GM15510 (cell line): ENCODE data around the gene GALNS.

Experiments used
- POLR2A ChIP-seq: IDR thresholded peaks from 3 replicates; pipeline ENCODE4 v1.6.1; 2011; ENCODE audit warnings: borderline replicate concordance; ENCODE audit not compliant: insufficient read length; ENCODE audit errors: extremely low read depth

GALNS gene

GRCh38 chr16:88881007-88881615 lies 24.4 kb upstream of the GALNS start:
- TF ChIP-seq POLR2A = no peak

DNA sequence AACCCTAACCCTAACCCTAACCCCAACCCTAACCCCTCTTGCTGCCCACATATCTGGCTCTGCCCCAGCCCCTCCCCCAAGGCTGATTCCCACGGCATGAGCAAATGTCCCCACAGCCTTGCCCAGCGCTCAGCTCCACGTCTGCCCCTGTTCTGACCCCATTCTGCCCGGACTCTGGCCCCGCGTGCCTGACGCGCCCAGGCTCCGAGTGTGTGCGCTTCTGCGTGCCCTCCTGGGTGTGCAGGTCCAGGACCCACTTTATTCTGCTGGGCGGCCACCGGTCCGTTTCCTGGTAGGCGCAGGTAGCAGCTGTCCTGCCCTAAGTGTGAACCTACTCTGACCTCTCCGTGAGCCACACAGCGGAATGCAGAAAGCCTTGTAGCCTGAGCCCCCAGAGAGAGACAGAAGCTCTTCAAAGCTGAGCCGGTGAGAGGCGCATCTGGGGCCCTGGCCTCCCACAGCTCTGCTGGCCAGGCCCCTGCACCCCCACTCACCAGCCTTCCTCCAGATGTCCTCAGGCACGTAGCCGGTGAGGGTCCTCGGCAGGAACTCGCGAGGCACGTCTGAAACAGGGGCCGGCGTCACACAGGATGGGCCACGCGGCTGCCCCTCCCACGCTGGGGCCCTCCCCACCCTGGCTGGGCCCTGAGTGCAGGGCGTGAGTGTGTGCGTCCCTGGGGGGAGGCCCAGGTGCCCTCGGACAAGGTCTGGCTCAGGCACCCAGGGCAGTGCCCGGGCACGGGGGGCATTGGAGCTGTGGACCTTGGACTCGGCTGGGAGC lies 23.7 kb upstream of the GALNS start:
- no peak for TF ChIP-seq POLR2A

- no peak for TF ChIP-seq POLR2A
Observed at GRCh38 chr16:88879788-88880055, 23.0 kb upstream of the GALNS start.

GRCh38 chr16:88878967-88879787 lies 22.4 kb upstream of the GALNS start:
- no peak for TF ChIP-seq POLR2A

DNA sequence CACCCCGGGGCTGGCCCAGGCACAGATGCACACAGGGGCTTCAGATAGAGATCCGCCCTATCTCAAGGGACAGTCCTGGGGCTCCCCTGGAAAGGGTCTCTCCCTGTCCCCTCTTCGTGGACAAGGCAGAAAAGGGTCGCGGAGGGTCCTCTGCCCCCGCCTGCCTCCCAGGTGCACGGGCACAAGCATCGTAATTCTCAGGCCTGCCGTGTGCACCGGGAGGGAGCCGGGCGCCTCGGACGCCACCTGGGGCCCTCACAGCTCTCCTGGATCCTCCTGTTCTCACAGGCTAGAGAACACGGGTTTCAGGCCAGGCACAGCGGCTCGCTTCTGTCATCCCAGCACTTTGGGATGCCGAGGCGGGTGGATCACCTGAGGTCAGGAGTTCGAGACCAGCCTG lies 21.6 kb upstream of the GALNS start:
- no peak for TF ChIP-seq POLR2A

DNA sequence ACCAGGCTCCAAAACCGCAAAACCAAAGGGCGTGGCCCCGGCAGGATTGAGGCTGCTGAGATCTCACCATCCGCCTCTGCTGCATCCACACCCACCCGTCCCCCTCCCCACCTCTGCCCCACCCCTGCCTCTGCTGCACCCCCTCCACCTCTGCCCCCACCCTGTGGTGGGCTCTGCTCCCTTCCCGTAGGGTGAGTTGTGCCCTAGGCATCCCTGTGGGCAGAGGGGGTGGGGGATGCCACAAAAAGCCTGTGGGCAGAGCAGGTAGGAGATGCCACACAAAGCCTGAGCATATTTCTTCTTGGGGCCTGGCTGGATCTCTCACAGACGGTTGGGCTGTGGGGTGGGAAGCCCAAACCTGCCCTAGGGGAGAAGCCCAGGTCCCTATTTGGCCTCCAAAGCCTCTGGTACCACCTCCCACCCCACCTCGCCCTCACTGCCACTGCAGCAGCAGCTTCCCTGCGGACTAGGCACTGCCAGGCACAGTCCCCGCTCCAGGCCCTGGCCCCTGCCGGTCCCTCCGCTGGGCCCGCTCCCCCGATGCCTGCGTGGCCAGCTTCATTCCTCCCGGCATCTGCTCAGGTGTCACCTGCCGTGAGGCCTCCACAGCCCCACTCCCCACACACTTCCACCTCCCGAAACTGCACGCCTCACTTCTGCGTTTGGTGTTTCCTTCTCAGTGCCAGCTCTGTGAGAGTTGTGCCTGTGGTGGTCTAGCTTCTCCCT lies 21.0 kb upstream of the GALNS start:
- no peak for TF ChIP-seq POLR2A

GRCh38 chr16:88876942-88877526 lies 20.3 kb upstream of the GALNS start:
- TF ChIP-seq POLR2A = no peak

GRCh38 chr16:88875703-88876234 lies 19.0 kb upstream of the GALNS start:
- no peak for TF ChIP-seq POLR2A

- TF ChIP-seq POLR2A = no peak
Observed at GRCh38 chr16:88874938-88875599, 18.3 kb upstream of the GALNS start.

DNA sequence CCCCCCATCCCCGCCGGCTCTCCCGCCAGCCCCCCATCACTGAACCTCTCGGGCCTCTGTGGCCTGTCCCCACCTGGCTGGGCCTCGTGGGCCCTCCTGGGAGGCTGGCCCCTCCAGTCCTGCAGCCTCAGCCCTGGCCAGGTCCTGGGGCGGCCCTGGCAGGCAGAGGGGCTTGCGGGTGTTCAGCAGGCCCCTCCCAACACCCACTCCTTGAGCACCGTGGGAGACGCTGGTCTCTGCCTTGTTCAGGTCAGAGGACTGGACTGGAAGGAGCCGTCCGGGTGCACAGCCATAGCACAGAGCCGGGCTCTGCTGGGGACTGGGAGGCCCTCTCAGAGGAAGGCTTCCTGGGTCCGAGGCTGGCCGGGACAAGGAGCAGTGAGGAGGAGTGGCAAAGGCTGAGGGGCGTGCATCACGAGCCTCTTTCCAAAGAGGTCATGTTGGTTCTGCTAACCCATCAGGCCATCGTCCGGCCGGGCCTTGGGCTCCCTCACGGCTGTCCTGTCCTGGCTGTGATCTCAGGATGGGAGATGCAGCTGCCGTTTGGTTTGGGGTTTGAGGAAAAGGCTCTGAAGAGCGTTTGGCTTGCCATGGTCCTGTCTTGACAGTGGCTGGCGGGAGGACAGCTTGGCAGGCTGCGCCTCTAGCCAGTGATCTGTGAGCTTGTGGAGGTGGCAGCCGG lies 16.0 kb upstream of the GALNS start:
- no peak for TF ChIP-seq POLR2A

DNA sequence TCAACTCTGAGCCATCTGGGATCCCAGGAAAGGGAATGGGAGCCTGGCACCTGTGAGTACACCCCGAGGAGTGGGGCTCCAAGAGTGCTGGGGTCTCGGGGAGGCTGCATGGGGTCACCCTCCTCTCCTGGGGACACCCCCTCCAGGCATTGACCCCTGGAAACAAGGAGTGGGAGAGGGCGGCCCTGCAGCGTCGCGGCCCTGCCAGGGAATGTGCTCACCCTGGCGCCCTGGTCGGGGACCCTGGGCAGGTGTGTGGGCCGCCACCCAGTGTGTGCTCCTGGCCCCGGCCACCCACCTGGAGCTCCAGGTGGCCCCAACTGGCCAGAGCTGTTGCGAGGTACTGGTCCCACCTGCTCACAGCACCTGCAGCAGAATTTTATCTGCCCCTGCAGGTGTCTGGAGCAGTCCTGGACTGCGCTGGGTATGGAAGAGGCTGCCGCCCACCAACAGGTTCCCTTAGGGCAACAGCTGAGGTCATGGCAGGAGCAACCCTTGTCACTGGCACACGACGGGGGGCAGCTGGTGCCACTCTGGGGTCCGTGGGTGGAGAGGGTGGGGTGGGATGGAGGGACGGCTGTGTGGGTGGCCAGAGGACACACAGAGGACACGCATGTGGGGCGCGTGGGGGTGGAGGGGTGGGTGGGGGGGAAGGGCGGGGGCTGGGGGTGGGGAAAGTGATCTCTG lies 15.1 kb upstream of the GALNS start:
- TF ChIP-seq POLR2A = no peak

DNA sequence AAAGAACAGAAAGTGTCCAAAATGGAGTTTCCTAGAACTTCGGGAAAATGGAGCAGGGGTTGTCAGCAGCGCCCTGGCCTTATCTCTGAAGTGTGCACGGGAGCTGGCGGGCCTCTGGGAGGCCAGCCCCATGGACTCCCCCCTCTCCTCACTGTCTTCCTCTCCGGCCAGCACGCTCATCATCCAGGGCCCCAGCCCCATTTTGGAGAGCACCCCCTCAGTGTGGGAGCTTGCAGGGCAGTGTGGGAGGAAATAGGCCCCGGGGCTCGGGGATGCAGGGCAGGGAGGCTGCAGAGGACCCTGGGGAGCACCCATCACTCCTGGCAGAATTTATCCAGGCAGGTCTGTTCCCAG lies 14.6 kb upstream of the GALNS start:
- no peak for TF ChIP-seq POLR2A

- no peak for TF ChIP-seq POLR2A
Observed at GRCh38 chr16:88870608-88871348, 14.0 kb upstream of the GALNS start.

- no peak for TF ChIP-seq POLR2A
Observed at GRCh38 chr16:88869673-88869980, 12.9 kb upstream of the GALNS start.
